Spleen (tissue), 11 donors: ENCODE measurements around the gene CAMTA1. TPM values are rescaled to one million over a fixed set of nuclear protein-coding genes. Genes with fewer than 3 reads are reported as not detected.

Source experiments
- DNase-seq: peaks from one replicate; pipeline ENCODE4 v3.0.0-alpha.2; 2020
- H3K27ac ChIP-seq, 8 donors: fragments of 200-600 bp; sonication (generic) in 7 of 8; 1 replicate in 4 of 8; 2 replicates in 4 of 8; pipeline versions ENCODE4 v1.5.0 to v1.8.0; 2016 to 2021; ENCODE audit warnings: inconsistent platforms in 4 of 8, mild to moderate bottlenecking in 4 of 8, moderate library complexity in 1 of 8
- H3K27me3 ChIP-seq, 7 donors: fragments of 200-600 bp; sonication (generic) in 6 of 7; replicated peaks in 1 of 7; 1 replicate in 4 of 7; 2 replicates in 3 of 7; pipeline versions ENCODE4 v1.5.0 to v1.8.0; 2016 to 2021; ENCODE audit warnings: inconsistent platforms in 3 of 7, mild to moderate bottlenecking in 1 of 7
- H3K36me3 ChIP-seq, 6 donors: fragments of 200-600 bp; sonication (generic) in 5 of 6; 1 replicate in 4 of 6; 2 replicates in 2 of 6; pipeline versions ENCODE4 v1.5.0 to v1.8.0; 2016 to 2021; ENCODE audit warnings: inconsistent platforms in 2 of 6
- H3K4me1 ChIP-seq, 6 donors: fragments of 200-600 bp; sonication (generic) in 5 of 6; 1 replicate in 3 of 6; 2 replicates in 3 of 6; pipeline versions ENCODE4 v1.5.0 to v1.8.0; 2016 to 2021; ENCODE audit warnings: inconsistent platforms in 3 of 6
- H3K4me3 ChIP-seq, 8 donors: fragments of 200-600 bp; sonication (generic) in 7 of 8; 1 replicate in 4 of 8; 2 replicates in 4 of 8; pipeline versions ENCODE4 v1.5.0 to v1.8.0; 2016 to 2021; ENCODE audit warnings: inconsistent platforms in 4 of 8, mild to moderate bottlenecking in 4 of 8, moderate library complexity in 2 of 8
- H3K9me3 ChIP-seq, 8 donors: fragments of 200-600 bp; sonication (generic) in 7 of 8; 1 replicate in 4 of 8; 2 replicates in 4 of 8; pipeline versions ENCODE4 v1.5.0 to v1.8.0; 2016 to 2021; ENCODE audit warnings: inconsistent platforms in 4 of 8
- POLR2A ChIP-seq, 3 donors: fragments of 450-650 bp; IDR thresholded peaks; one replicate each; pipeline ENCODE4 v1.5.1; 2017; ENCODE audit warnings: antibody characterized with exemption in 3 of 3, mild to moderate bottlenecking in 1 of 3
- POLR2AphosphoS5 ChIP-seq, 3 donors: sonication (generic); formaldehyde crosslinking; IDR thresholded peaks; one replicate each; pipeline ENCODE4 v1.5.1; 2017; ENCODE audit warnings: antibody characterized with exemption in 3 of 3
- WGBS, 5 donors: extraction: QIAGEN DNeasy Blood & Tissue Kit in 3 of 5; methylation state at CpG; one replicate each; pipeline versions ENCODE4 v1.1.5 to v1.1.7; 2013 to 2018; 5-methylcytosine and 5-hydroxymethylcytosine counted together
- intact Hi-C: fragments of 100-400 bp; cut with DNase I; formaldehyde crosslinking; loops from one replicate; pipeline ENCODE4 v1.15.0; 2023; ENCODE audit warnings: low total_unique reads
- polyA plus RNA-seq, 3 donors: library from polyadenylated mRNA; stranded (reverse); fragments of 200-250 nt; gene quantifications; one replicate each; pipeline ENCODE4 v1.2.1, GENCODE V29; 2013
- total RNA-seq, 7 donors: library from RNA; depleted of rRNA in 3 of 7; stranded (reverse); fragments of >200 nt in 3 of 7; fragmentation: NEBNext Ultra II Directional in 4 of 7; extraction: Animal tissue kit (Norgen Biotek cat#: 25700) in 4 of 7; gene quantifications; one replicate each; pipeline versions ENCODE4 v1.1.0 to v1.2.1, GENCODE V29; 2016 to 2021
- TF ChIP-seq, protein P1 (sequence below), 11 experiments: fragments of 200-600 bp in 7 of 11; fragments of 450-650 bp in 4 of 11; sonication (generic) in 4 of 11; IDR thresholded peaks in 8 of 11; conservative IDR thresholded peaks in 3 of 11; 1 replicate in 7 of 11; 2 replicates in 4 of 11; pipeline versions ENCODE4 v1.4.0 to v1.8.0; 2016 to 2021; ENCODE audit warnings: antibody characterized with exemption in 11 of 11, inconsistent platforms in 4 of 11, mild to moderate bottlenecking in 1 of 11
- donor health status: healthy with polysubstance abuse.
- donor health status: DM: no; HTN: no; CAD: no; lungs with moderate emphysema.
- donor health status: DM: no; HTN: no; CAD: no.
- donor health status: Bipolar disorder and iron deficiency.
- donor health status: healthy.
- donor health status: DM: no; HTN: no; CAD: no.
- donor health status: DM: yes; HTN: yes; CAD: no.

The CAMTA1 gene
- total and polyA plus RNA-seq, 10 donors, result 53.0 to 106 (median 77.3) TPM

DNA sequence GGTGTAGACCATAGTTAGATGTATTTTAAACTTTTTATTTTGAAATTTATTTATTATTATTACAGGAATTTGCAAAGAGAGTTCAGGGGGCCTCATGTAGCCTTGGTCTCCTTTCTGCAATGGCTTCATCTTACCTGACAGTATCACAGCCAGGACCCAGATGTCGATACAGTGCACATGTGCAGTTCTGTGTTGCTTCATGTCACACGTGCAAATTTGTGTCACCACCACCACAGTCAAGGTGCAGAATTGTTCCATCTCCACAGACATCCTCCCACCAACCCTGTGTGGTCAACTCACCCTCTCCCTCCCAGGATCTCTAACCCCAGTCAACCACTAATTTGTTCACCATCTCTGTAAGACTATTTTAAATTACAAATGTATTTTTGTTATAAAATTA, 184.5 kb downstream of the CAMTA1 start:
- no peak for DNase-seq
- Histone ChIP-seq H3K36me3 (no peaks in the 10 kb centered on the region), H3K27me3 (peaks cover 0 to 62% (median 7%) of the 10 kb centered on the region in 7 donors), H3K4me1 (no peaks in the 10 kb centered on the region), H3K27ac (no peak overlapping the region), H3K4me3 (no peak overlapping the region), H3K9me3 (no peaks in the 10 kb centered on the region)
- TF ChIP-seq POLR2A (IDR thresholded peaks at IDR 0.05), result no peak
- TF ChIP-seq, protein P1, sequence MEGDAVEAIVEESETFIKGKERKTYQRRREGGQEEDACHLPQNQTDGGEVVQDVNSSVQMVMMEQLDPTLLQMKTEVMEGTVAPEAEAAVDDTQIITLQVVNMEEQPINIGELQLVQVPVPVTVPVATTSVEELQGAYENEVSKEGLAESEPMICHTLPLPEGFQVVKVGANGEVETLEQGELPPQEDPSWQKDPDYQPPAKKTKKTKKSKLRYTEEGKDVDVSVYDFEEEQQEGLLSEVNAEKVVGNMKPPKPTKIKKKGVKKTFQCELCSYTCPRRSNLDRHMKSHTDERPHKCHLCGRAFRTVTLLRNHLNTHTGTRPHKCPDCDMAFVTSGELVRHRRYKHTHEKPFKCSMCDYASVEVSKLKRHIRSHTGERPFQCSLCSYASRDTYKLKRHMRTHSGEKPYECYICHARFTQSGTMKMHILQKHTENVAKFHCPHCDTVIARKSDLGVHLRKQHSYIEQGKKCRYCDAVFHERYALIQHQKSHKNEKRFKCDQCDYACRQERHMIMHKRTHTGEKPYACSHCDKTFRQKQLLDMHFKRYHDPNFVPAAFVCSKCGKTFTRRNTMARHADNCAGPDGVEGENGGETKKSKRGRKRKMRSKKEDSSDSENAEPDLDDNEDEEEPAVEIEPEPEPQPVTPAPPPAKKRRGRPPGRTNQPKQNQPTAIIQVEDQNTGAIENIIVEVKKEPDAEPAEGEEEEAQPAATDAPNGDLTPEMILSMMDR (IDR thresholded peaks at IDR 0.05 in 8 of 11, conservative IDR thresholded peaks at IDR 0.05 in 3 of 11), result no peak
- TF ChIP-seq POLR2AphosphoS5 (IDR thresholded peaks at IDR 0.05), result no peak
- intact Hi-C loops, result no loop called here
- 61 to 82% (median 65%) methylated on average over 2 of the region's 2 CpGs for WGBS, 5 donors

DNA sequence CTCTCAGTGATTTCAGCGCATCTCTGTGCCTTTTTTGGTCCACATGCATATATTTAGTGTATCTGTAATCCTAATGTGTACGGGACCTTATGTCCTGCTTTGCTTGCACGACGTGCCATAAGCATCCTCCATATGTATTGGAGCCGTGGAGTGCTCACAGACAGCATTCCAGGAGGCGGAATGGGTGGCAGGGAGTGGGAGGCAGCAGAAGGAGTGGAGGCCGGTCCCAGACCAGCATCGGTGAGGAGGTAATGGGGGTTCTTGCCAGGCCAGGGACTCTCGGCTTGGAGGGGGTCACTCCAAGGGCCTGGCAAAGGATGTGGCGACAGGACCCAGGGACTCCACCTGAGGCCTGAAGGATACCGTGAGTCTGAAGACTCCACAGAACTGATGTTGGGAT, 185.0 kb downstream of the CAMTA1 start:
- no peak overlapping the region for H3K4me3 ChIP-seq
- 90 to 96% (median 95%) methylated on average over 11 of the region's 11 CpGs for WGBS, 5 donors
- H3K9me3 ChIP-seq, result no peaks in the 10 kb centered on the region
- intact Hi-C loops, result no loop called here
- H3K36me3 ChIP-seq, result no peaks in the 10 kb centered on the region
- peak; percentile 34 for DNase-seq
- peaks cover 0 to 57% (median 7%) of the 10 kb centered on the region in 7 donors for H3K27me3 ChIP-seq
- no peak overlapping the region for H3K27ac ChIP-seq
- TF ChIP-seq POLR2AphosphoS5 (IDR thresholded peaks at IDR 0.05) (no peak), POLR2A (IDR thresholded peaks at IDR 0.05) (no peak)
- TF ChIP-seq, protein P1 (IDR thresholded peaks at IDR 0.05 in 8 of 11, conservative IDR thresholded peaks at IDR 0.05 in 3 of 11), result no peak
- no peaks in the 10 kb centered on the region for H3K4me1 ChIP-seq

DNA sequence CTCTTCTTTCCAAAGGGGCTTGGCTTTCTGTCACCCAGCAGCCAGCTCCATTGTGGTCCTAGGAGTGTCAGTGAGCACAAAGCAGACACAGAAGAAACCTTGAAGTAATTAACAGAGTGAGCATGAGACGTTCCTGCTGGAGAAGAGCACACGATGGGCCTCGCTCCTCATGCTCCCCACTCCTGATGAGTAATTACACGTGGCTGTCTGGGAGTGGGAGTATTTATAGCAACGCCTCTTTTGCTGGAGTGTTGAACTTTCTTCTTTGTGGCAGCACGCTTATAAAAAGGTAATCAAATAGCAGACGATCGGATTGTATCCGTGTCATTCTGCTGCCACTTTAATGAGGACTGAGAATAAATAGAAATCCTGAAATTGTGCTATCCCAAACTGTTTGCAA, 185.8 kb downstream of the CAMTA1 start:
- WGBS, 5 donors, result 85 to 92% (median 90%) methylated on average over 9 of the region's 9 CpGs
- TF ChIP-seq, protein P1 (IDR thresholded peaks at IDR 0.05 in 8 of 11, conservative IDR thresholded peaks at IDR 0.05 in 3 of 11), result no peak
- no peak for TF ChIP-seq POLR2AphosphoS5 (IDR thresholded peaks at IDR 0.05)
- TF ChIP-seq POLR2A (IDR thresholded peaks at IDR 0.05), result no peak

DNA sequence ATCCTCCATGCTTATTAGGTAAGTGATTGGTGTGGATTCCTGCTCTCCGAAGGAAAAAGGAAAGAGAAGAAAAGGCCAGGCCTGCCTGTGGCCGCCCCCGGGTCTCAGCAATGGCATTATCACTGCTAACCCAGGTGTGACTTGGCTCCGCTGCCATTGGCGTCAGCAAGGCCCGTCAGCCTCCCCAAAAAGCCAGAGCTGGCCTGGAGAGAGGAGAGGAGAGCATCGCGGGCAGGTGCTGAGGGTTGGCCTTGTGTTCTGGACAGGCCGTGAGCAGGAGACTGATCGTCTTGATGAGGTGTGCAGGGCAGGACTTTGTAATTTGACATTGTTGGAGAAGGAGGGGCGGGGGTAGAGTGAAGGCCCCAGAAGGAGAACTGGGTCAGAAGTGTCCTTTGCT, 186.4 kb downstream of the CAMTA1 start:
- WGBS, 5 donors, result 83 to 95% (median 93%) methylated on average over 11 of the region's 11 CpGs

More for the DNA sequence above, 185.8 kb downstream of the CAMTA1 start:
- H3K36me3 ChIP-seq, result no peaks in the 10 kb centered on the region
- DNase-seq, result peak; percentile 5
- H3K4me3 ChIP-seq, result no peak overlapping the region
- H3K27ac ChIP-seq, result no peak overlapping the region
- H3K9me3 ChIP-seq, result no peaks in the 10 kb centered on the region
- H3K4me1 ChIP-seq, result no peaks in the 10 kb centered on the region
- H3K27me3 ChIP-seq, result peaks cover 0 to 49% (median 7%) of the 10 kb centered on the region in 7 donors
- intact Hi-C loops, result no loop called here

More for the DNA sequence above, 186.4 kb downstream of the CAMTA1 start:
- H3K27ac ChIP-seq, result no peak overlapping the region
- peaks cover 0 to 6% (median 0%) of the 10 kb centered on the region in 8 donors for H3K9me3 ChIP-seq
- no peak overlapping the region for H3K4me3 ChIP-seq
- no peaks in the 10 kb centered on the region for H3K4me1 ChIP-seq
- DNase-seq, result no peak
- peaks cover 0 to 47% (median 7%) of the 10 kb centered on the region in 7 donors for H3K27me3 ChIP-seq
- H3K36me3 ChIP-seq, result no peaks in the 10 kb centered on the region
- no peak for TF ChIP-seq POLR2AphosphoS5 (IDR thresholded peaks at IDR 0.05)
- TF ChIP-seq, protein P1 (IDR thresholded peaks at IDR 0.05 in 8 of 11, conservative IDR thresholded peaks at IDR 0.05 in 3 of 11), result no peak
- no peak for TF ChIP-seq POLR2A (IDR thresholded peaks at IDR 0.05)
- intact Hi-C loops, result no loop called here
